NCI-H128 (cell line): Measurements from ENCODE around the gene IRGQ.
"Not testable (repeated sequence)": the region's sequence is repeated elsewhere in the genome, so short reads cannot be mapped to it uniquely, and the experiment has no call there.

Experiments
- DNase-seq: peaks from one replicate; lab custom pipeline; 2025; ENCODE audit not compliant: unreplicated experiment; lab: John Stamatoyannopoulos, UW

IRGQ gene

GRCh38 chr19:43574424-43575155 lies 21.3 kb downstream of the IRGQ start:
- no peak for DNase-seq

- no peak for DNase-seq
Observed at GRCh38 chr19:43572171-43572588, 23.8 kb downstream of the IRGQ start.

GRCh38 chr19:43570174-43570791 lies 25.7 kb downstream of the IRGQ start:
- no peak for DNase-seq

GRCh38 chr19:43569657-43570056 lies 26.3 kb downstream of the IRGQ start:
- DNase-seq, result no peak

DNA sequence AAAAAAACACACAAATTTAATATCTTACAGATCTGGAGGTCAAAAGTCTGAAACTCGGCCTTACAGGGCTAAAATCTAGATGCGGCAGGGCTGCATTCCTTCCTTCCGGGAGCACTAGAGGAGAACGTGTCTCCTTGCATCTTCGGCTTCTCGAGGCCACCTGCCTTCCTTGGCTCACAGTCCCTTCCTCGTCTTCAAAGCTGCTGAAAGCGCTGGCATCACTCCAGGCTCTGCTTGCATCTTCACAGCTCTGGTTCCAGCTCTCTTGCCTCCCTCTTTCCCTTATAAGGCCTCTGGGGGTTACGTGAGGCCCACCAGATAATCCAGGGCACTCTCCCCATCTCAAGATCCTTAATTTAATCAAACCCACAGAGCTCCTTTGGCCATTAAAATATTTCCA lies 31.1 kb downstream of the IRGQ start:
- DNase-seq, result no peak

DNA sequence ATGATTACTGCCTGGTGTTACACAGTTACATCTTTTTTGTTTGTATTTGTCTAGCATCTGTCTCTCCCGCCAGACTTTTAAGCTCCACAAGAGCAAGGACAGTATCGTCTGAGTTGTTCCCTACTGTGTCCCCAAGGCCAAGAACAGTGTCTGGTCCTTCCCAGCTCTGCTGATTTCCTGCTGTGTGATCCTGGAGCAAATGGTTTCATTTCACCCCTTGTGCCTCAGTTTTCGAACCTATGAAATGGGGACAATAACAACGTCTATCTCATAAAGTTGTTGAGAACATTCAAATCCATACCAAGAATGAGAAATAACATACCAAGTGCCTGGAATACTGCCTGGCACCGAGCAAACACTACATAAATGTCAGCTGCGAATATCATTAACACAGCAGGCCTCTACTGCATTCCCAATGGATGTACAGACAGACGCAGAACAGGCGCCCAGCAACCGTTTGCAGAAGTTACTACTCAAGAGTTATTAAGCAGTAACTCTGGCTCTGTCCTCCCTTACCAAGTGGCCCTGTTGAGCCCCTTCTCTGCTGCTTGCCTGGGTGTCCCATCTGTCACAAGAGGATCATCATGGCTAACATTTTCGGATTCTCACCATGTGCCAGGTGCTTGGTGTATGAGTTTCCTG lies 32.0 kb downstream of the IRGQ start:
- no peak for DNase-seq

DNA sequence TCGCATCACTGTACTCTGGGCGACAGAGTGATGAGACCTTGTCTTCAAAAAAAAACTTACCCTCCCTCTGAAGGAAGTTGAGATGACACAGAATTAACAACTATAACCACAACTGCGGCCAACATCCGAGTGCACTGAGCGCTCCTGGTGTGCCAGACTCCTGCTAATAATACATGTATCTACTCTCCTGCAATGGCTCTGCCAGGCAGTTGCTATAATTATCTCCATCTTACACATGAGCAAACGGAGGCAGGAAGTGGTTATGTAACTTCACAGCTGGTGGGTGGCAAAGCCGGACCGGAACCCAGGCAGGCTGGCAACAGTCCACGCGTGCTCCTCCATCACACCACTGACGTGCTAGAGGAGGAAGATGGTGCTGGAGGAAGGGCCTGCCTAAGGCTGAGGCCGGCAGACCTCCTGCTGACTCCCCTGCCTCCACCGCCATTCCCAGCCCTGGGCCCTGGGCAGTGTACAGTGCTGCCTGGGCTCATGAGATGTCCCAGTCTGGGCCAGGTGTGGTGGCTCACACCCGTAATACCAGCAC lies 33.2 kb downstream of the IRGQ start:
- DNase-seq, result no peak

- DNase-seq, result no peak
Observed at GRCh38 chr19:43562226-43562697, 33.7 kb downstream of the IRGQ start.

DNA sequence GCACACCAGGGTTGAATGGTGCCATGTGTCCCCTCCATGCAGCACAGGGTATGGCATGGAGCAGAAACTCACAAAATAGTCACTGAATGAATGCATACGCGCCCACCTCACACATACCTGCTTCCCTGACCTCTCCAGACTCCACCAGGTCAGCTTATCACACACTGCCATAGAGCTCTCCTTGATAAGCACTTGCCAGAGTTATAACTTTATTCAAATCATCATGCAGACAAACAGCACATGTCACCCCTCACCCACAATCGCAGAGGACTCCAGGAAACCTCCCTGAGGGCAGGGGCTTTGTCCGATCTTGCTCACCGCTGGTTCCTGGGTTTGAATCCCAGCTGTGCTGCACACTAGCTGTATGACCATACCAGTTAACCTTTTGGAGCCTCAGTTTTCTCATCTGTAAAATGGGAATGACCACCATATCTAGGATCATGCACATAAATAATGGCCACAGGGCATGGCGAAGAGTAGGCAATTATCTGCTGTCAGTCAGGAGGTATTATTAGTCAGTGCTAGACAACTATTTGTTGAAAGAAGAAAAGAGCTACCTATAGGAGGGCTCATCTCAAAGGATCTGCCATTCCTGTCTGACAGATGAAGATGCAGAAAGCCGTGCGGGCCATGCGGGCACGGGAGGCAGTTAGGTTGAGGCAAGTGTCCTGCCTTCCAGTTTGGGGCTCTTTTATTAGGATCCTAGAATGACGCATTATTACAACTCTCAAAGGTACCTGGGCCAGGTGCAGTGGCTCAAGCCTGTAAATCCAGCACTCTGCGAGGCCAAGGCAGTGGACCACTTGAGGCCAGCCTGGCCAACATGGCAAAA lies 34.6 kb downstream of the IRGQ start:
- no peak for DNase-seq

DNA sequence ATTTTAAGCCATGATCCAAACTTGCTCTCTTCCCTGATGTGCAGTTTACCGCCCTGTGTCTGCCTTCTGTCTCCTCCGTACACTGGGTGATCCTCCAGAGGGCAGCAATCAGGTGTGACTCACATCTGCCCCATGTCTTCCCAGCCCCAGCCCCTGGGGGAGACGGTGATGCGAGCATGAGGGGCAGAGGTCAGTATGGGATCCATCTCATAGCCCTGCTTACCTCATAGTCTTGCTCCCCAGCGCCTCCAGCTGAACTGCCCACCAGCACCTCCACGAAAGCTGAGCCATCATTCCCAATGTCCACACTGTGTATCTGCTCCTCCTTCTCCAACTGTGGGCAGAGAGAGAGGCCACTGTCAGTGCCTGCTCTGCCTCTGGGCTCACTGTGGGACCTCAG lies 35.2 kb downstream of the IRGQ start:
- DNase-seq, result no peak

DNA sequence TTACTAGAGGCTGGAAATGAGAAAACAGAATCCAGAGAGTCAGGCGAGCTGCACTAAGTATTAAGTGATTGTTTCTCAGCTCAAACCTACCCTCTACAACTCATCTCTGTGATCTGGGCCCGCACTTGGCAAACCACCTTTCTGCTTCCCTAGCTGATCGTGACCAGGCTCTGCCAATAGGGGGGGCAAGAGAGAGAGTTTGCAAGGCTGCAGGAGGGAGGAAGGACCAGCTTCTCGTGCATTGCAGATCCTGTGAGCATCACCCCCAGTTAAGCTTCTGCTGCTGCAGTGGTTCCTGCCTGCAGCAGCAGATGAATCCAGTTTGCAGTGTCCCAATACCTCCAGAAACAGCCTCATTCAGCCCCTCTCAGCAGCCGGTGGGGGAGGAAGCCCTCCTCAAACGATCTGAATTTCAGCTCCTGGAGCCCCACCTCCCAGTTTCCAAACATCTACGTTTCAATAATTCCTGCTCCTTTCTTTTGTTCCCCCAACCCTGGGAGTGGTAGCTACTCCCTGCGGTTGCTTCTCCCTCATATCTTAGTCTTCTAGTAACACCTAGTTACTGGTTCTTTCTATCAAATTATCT lies 40.7 kb downstream of the IRGQ start:
- no peak for DNase-seq

- no peak for DNase-seq
Observed at GRCh38 chr19:43554317-43554895, 41.5 kb downstream of the IRGQ start.

GRCh38 chr19:43553656-43554055 lies 42.3 kb downstream of the IRGQ start:
- no peak for DNase-seq

- no peak for DNase-seq
Observed at GRCh38 chr19:43552616-43553015, 43.3 kb downstream of the IRGQ start.

GRCh38 chr19:43552198-43552450 lies 43.8 kb downstream of the IRGQ start:
- no peak for DNase-seq

DNA sequence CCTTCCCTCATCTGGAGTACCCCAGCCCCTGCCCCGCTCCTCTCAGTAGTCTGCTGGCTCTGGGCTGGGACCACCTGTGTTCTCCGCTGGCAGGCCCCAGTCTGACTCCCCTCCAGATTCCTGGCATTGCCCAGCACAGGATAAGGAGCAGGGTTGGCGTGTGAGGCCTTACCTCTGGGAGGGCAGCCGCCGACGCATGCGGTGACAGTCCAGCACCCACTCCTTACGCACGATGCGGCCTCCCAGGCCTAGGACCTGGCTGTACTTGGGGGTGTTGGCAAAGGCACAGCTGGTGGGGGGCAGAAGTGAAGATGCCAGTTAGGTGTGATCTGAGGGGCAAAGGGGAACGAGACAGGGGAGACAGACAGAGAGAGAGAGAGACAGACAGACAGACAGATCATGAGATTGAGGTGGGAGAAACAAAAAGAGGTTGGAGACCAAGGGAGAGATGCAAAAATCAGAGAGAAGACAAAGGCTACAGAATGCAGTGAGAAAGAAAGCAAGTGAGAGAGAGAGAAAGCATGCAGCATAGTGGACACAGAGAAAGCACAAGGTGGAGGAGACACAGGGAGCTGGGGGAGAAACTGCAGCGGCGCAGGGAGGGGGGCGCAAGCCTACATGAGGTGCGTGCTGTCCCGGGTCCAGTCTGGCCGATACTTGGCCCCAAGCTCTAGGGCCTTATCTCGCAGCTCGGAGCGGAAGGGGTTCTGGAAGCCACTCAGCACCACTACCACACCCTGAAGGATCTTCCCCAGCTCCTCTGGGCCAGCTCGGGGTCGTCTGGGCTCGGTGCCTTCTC lies 44.3 kb downstream of the IRGQ start:
- DNase-seq, result no peak

- no peak for DNase-seq
Observed at GRCh38 chr19:43548706-43549105, 47.2 kb downstream of the IRGQ start.

DNA sequence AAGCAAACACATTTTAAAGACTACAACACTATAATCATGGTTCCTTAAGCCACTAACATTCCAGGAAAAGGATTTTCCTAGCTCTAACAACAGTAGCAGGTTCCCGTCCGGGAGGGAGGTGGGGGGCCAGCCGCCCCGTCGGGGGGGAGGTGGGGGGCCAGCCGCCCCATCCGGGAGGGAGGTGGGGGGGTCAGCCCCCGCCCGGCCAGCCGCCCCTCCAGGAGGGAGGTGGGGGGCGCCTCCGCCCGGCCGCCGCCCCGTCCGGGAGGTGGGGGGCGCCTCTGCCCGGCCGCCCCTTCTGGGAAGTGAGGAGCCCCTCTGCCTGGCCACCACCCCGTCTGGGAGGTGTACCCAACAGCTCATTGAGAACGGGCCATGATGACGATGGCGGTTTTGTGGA lies 48.0 kb downstream of the IRGQ start:
- not testable (repeated sequence) for DNase-seq

- no peak for DNase-seq
Observed at GRCh38 chr19:43546581-43546980, 49.4 kb downstream of the IRGQ start.

- DNase-seq, result no peak
Observed at GRCh38 chr19:43545981-43546380, 50.0 kb downstream of the IRGQ start.
